Spleen (tissue), 7 donors: Measurements from ENCODE around the gene TNKS1BP1.

Experiments
- POLR2A ChIP-seq, 3 donors: fragments of 450-650 bp; IDR thresholded peaks; one replicate each; pipeline ENCODE4 v1.5.1; 2017; ENCODE audit warnings: antibody characterized with exemption in 3 of 3, mild to moderate bottlenecking in 1 of 3
- POLR2AphosphoS5 ChIP-seq, 3 donors: sonication (generic); formaldehyde crosslinking; IDR thresholded peaks; one replicate each; pipeline ENCODE4 v1.5.1; 2017; ENCODE audit warnings: antibody characterized with exemption in 3 of 3
- TF ChIP-seq, protein P1 (sequence below), 11 experiments: fragments of 200-600 bp in 7 of 11; fragments of 450-650 bp in 4 of 11; sonication (generic) in 4 of 11; IDR thresholded peaks in 8 of 11; conservative IDR thresholded peaks in 3 of 11; 1 replicate in 7 of 11; 2 replicates in 4 of 11; pipeline versions ENCODE4 v1.4.0 to v1.8.0; 2016 to 2021; ENCODE audit warnings: antibody characterized with exemption in 11 of 11, inconsistent platforms in 4 of 11, mild to moderate bottlenecking in 1 of 11
- donor health status: DM: no; HTN: no; CAD: no; lungs with moderate emphysema.
- donor health status: DM: no; HTN: no; CAD: no.
- donor health status: DM: no; HTN: no; CAD: no.

DNA sequence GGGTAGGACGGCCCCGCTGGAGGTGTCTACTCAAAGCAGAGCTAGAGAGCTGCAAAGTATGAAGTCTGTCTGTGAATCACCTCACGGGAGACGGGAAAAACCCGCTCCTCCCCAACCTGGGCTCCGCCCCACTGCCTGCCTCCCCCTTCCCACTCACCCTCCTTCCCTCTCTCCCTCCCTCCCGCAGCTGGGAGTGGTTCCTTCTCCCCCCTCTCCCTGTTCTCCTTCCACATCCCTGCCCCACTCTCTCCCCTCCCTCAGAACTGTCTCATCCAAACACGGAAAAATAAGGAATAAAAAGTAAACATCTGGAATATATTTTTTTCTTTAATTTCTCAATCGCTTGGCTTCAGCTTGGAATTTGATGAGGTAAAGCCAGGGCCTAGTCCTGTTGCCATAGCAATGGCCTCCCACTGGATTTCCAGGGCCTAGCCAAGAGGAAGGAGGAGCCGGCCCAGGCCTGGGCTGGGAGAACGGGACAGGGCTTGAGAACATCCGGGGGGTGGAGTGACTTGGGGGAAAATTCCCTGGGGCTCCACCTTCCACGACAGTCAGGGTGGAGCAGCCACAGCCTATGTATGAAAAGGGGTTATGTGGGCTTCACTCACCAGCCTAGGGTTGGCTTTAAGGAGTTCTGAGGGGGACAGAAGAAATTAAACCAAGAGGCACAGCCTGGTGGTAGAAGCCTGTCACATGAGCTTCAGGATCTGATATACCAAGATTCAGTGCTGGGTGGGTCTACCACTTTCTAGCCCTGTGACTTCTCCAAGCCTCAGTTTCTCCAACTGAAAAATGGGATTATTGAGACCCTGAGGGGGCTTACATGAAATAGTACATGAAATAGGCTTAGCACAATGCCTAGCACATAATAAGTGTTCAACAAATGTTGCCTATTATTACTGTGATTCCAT, 2.2 kb downstream of the TNKS1BP1 start:
- TF ChIP-seq, protein P1, sequence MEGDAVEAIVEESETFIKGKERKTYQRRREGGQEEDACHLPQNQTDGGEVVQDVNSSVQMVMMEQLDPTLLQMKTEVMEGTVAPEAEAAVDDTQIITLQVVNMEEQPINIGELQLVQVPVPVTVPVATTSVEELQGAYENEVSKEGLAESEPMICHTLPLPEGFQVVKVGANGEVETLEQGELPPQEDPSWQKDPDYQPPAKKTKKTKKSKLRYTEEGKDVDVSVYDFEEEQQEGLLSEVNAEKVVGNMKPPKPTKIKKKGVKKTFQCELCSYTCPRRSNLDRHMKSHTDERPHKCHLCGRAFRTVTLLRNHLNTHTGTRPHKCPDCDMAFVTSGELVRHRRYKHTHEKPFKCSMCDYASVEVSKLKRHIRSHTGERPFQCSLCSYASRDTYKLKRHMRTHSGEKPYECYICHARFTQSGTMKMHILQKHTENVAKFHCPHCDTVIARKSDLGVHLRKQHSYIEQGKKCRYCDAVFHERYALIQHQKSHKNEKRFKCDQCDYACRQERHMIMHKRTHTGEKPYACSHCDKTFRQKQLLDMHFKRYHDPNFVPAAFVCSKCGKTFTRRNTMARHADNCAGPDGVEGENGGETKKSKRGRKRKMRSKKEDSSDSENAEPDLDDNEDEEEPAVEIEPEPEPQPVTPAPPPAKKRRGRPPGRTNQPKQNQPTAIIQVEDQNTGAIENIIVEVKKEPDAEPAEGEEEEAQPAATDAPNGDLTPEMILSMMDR (IDR thresholded peaks at IDR 0.05 in 8 of 11, conservative IDR thresholded peaks at IDR 0.05 in 3 of 11): no peak
- TF ChIP-seq POLR2AphosphoS5 (IDR thresholded peaks at IDR 0.05): peak in 2 of 3 donors; percentile 33 to 62
- TF ChIP-seq POLR2A (IDR thresholded peaks at IDR 0.05): no peak
